ENCODE data around the gene TNS1.

DNA sequence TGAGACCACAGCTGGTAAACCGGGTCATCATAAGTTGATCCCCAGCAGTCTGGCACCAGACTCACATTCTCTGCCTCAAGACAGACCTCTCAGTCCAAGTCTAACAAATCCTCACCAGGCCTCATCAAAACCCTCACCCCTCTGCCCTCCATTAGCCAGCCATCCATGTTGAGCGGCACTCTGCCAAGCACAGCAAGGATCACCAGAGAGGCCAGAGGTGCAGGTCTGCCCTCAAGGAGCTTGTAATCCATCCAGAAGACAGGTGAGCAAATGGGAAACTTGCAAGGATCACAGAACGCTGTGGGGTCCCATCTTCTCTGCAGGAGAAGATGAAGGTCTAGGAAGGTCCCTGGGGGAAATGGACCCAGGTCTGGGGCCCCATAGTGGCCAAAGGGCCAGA, 63.6 kb downstream of the TNS1 start:
- TF ChIP-seq, protein P1, sequence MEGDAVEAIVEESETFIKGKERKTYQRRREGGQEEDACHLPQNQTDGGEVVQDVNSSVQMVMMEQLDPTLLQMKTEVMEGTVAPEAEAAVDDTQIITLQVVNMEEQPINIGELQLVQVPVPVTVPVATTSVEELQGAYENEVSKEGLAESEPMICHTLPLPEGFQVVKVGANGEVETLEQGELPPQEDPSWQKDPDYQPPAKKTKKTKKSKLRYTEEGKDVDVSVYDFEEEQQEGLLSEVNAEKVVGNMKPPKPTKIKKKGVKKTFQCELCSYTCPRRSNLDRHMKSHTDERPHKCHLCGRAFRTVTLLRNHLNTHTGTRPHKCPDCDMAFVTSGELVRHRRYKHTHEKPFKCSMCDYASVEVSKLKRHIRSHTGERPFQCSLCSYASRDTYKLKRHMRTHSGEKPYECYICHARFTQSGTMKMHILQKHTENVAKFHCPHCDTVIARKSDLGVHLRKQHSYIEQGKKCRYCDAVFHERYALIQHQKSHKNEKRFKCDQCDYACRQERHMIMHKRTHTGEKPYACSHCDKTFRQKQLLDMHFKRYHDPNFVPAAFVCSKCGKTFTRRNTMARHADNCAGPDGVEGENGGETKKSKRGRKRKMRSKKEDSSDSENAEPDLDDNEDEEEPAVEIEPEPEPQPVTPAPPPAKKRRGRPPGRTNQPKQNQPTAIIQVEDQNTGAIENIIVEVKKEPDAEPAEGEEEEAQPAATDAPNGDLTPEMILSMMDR (IDR thresholded peaks at IDR 0.05; ENCODE audit: insufficient read depth, low read length): no peak
- no peak for TF ChIP-seq POLR2AphosphoS5 (IDR thresholded peaks at IDR 0.05; ENCODE audit: low read depth)
